Vagina (tissue), 2 donors: ENCODE measurements around the gene SPATA16. TPM values are rescaled to one million over a fixed set of nuclear protein-coding genes. Genes with fewer than 3 reads are reported as not detected.

Experiments
- DNase-seq, 2 donors: peaks; one replicate each; pipeline ENCODE4 v3.0.0-alpha.2; 2017; ENCODE audit errors: extremely low spot score in 2 of 2
- H3K27ac ChIP-seq: fragments of 200-600 bp; sonication (generic); one replicate; pipeline ENCODE4 v1.5.1; 2019
- H3K27me3 ChIP-seq: fragments of 200-600 bp; sonication (generic); one replicate; pipeline ENCODE4 v1.5.1; 2019
- H3K36me3 ChIP-seq, 2 donors: fragments of 200-600 bp; sonication (generic); one replicate each; pipeline ENCODE4 v1.5.1; 2017 to 2019
- H3K4me1 ChIP-seq: fragments of 200-600 bp; sonication (generic); one replicate; pipeline ENCODE4 v1.5.1; 2019
- H3K4me3 ChIP-seq, 2 donors: fragments of 200-600 bp; sonication (generic); 1 replicate in 1 of 2; 2 replicates in 1 of 2; pipeline ENCODE4 v1.5.1; 2016 to 2019
- H3K9me3 ChIP-seq: fragments of 200-600 bp; sonication (generic); one replicate; pipeline ENCODE4 v1.5.1; 2019
- POLR2A ChIP-seq, 2 donors: fragments of 450-650 bp; IDR thresholded peaks; one replicate each; pipeline ENCODE4 v1.6.1; 2017; ENCODE audit warnings: antibody characterized with exemption in 2 of 2, mild to moderate bottlenecking in 2 of 2, moderate library complexity in 2 of 2
- POLR2AphosphoS5 ChIP-seq, 2 donors: sonication (generic); formaldehyde crosslinking; IDR thresholded peaks; one replicate each; pipeline ENCODE4 v1.9.0; 2017; ENCODE audit warnings: antibody characterized with exemption in 2 of 2, mild to moderate bottlenecking in 2 of 2, low read depth in 1 of 2; ENCODE audit not compliant: insufficient read depth in 1 of 2
- intact Hi-C: fragments of 100-400 bp; cut with DNase I; formaldehyde crosslinking; loops from one replicate; pipeline ENCODE4 v1.15.1; 2023
- total RNA-seq: library from RNA; depleted of rRNA; stranded (reverse); fragments of >200 nt; gene quantifications from one replicate; pipeline ENCODE4 v1.2.3, GENCODE V29; 2016
- TF ChIP-seq, protein P1 (sequence below), 3 experiments: fragments of 450-650 bp in 2 of 3; fragments of 200-600 bp in 1 of 3; sonication (generic) in 1 of 3; IDR thresholded peaks; one replicate each; pipeline ENCODE4 v1.5.1; 2017 to 2019; ENCODE audit warnings: antibody characterized with exemption in 3 of 3, mild to moderate bottlenecking in 2 of 3, moderate library complexity in 2 of 3

Gene SPATA16
- total RNA-seq, 1 donor from 2014 or later = not detected

DNA sequence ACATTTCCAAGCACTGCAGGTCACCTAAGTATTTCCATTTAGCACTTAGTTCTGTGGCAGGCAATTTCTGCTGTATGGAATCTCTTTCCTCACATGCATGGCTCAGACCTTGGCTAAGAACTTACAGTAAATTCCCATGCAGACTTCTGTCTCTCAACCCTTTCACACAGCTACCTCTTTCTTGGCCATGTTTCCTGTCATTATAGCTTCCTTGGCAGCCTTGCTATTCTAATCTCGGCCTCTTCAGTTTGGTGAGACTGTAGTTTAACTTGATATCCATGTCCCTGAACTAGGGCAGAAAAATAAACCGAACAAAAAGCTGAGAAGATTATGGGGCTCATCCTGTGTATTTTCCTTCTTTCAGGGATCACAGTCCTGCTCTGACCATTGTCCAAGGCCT lies 96.0 kb downstream of the SPATA16 start:
- Histone ChIP-seq H3K9me3 (no peaks in the 10 kb centered on the region), H3K36me3 (no peaks in the 10 kb centered on the region), H3K27ac (no peak overlapping the region), H3K4me1 (no peaks in the 10 kb centered on the region), H3K27me3 (no peaks in the 10 kb centered on the region), H3K4me3 (no peak overlapping the region)
- intact Hi-C loops = no loop called here
- no peak for DNase-seq
- TF ChIP-seq, protein P1, sequence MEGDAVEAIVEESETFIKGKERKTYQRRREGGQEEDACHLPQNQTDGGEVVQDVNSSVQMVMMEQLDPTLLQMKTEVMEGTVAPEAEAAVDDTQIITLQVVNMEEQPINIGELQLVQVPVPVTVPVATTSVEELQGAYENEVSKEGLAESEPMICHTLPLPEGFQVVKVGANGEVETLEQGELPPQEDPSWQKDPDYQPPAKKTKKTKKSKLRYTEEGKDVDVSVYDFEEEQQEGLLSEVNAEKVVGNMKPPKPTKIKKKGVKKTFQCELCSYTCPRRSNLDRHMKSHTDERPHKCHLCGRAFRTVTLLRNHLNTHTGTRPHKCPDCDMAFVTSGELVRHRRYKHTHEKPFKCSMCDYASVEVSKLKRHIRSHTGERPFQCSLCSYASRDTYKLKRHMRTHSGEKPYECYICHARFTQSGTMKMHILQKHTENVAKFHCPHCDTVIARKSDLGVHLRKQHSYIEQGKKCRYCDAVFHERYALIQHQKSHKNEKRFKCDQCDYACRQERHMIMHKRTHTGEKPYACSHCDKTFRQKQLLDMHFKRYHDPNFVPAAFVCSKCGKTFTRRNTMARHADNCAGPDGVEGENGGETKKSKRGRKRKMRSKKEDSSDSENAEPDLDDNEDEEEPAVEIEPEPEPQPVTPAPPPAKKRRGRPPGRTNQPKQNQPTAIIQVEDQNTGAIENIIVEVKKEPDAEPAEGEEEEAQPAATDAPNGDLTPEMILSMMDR (IDR thresholded peaks at IDR 0.05) = no peak
- TF ChIP-seq POLR2AphosphoS5 (IDR thresholded peaks at IDR 0.05; ENCODE audit: insufficient read depth in 1 of 2, low read depth in 1 of 2) (no peak), POLR2A (IDR thresholded peaks at IDR 0.05) (no peak)

- no peaks in the 10 kb centered on the region for H3K27me3 ChIP-seq
- intact Hi-C loops = no loop called here
- no peak overlapping the region for H3K4me3 ChIP-seq
- no peaks in the 10 kb centered on the region for H3K4me1 ChIP-seq
- H3K9me3 ChIP-seq = no peaks in the 10 kb centered on the region
- H3K27ac ChIP-seq = no peak overlapping the region
- H3K36me3 ChIP-seq = no peaks in the 10 kb centered on the region
- TF ChIP-seq POLR2AphosphoS5 (IDR thresholded peaks at IDR 0.05; ENCODE audit: insufficient read depth in 1 of 2, low read depth in 1 of 2) = no peak
- TF ChIP-seq POLR2A (IDR thresholded peaks at IDR 0.05) = no peak
- TF ChIP-seq, protein P1 (IDR thresholded peaks at IDR 0.05) = no peak
- no peak for DNase-seq
Measured at GRCh38 chr3:173043757-173044156, 97.3 kb downstream of the SPATA16 start.

DNA sequence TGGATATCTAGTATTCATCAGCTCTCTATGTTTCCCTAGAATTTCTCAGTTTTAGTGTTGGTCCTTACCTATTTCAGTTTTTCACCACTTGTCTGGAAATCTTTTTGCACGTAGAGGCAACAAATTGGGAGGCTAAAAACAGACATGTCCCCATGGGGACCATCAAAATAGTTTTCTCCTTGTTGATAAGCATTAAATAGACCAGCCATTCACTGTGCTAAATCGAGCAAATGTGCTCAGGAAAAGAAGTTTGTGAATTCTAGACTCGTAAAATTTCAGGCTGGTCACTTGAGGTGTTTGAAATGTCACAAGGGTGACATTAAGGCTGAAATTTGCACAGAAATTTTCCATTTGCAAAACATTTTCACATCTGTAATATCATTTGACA lies 102.6 kb downstream of the SPATA16 start:
- Histone ChIP-seq H3K36me3 (no peaks in the 10 kb centered on the region), H3K4me1 (no peaks in the 10 kb centered on the region), H3K27me3 (no peaks in the 10 kb centered on the region), H3K9me3 (no peaks in the 10 kb centered on the region), H3K4me3 (no peak overlapping the region), H3K27ac (no peak overlapping the region)
- no peak for TF ChIP-seq POLR2AphosphoS5 (IDR thresholded peaks at IDR 0.05; ENCODE audit: insufficient read depth in 1 of 2, low read depth in 1 of 2)
- TF ChIP-seq POLR2A (IDR thresholded peaks at IDR 0.05) = no peak
- TF ChIP-seq, protein P1 (IDR thresholded peaks at IDR 0.05) = no peak
- no peak for DNase-seq
- intact Hi-C loops = no loop called here

DNA sequence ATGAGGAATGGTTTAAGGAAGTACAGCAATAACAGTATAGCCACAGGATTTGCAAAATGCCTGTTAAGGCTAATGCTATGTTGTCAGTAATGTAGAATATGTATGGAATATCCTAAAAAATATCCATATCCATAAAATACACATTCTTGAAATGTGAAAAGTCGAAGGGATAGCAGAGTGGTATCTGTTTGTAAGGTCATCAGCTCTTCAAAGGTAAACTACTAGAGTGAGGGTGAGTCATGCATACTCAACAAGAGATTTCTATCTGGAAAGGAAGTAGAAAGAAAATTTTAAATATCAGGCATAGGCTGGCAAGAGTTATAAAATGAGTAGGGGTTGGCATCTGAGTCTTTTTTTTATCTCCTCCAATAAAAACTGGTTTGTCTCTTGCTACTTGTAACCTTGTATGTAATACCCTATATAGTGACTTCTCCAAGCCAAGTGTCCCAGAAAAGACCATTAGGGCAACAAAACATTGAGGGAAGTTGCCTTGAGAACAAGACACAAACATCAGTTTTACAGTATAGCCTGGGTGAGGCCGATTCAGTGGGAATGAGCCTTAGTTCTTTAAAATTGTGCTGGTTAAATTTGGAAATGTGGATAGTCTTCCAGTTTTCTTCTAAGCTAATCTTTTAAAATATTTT lies 103.1 kb downstream of the SPATA16 start:
- Histone ChIP-seq H3K27me3 (no peaks in the 10 kb centered on the region), H3K36me3 (no peaks in the 10 kb centered on the region), H3K4me1 (no peaks in the 10 kb centered on the region), H3K9me3 (no peaks in the 10 kb centered on the region), H3K27ac (no peak overlapping the region), H3K4me3 (no peak overlapping the region)
- DNase-seq = no peak
- intact Hi-C loops = no loop called here
- TF ChIP-seq POLR2AphosphoS5 (IDR thresholded peaks at IDR 0.05; ENCODE audit: insufficient read depth in 1 of 2, low read depth in 1 of 2) (no peak), POLR2A (IDR thresholded peaks at IDR 0.05) (no peak)
- TF ChIP-seq, protein P1 (IDR thresholded peaks at IDR 0.05) = no peak

- no peak for DNase-seq
- no peak for TF ChIP-seq POLR2A (IDR thresholded peaks at IDR 0.05)
- Histone ChIP-seq H3K9me3 (no peaks in the 10 kb centered on the region), H3K4me1 (no peaks in the 10 kb centered on the region), H3K4me3 (no peak overlapping the region), H3K27ac (no peak overlapping the region), H3K27me3 (no peaks in the 10 kb centered on the region), H3K36me3 (no peaks in the 10 kb centered on the region)
- intact Hi-C loops = no loop called here
Measured at GRCh38 chr3:173030273-173030672, 110.8 kb downstream of the SPATA16 start.
